GM08714 (cell line): Measurements from ENCODE around the gene TECTA.

Experiments used
- H3K4me3 ChIP-seq: fragments of 200-500 bp; sonication (Bioruptor generic); 2 replicates; pipeline ENCODE4 v1.5.1; 2014; ENCODE audit warnings: mild to moderate bottlenecking, low read length, inconsistent platforms
- ZNF274 ChIP-seq: IDR thresholded peaks from 2 replicates; pipeline ENCODE4 v1.6.1; 2012; ENCODE audit warnings: mild to moderate bottlenecking, low read depth, low read length

The TECTA gene

DNA sequence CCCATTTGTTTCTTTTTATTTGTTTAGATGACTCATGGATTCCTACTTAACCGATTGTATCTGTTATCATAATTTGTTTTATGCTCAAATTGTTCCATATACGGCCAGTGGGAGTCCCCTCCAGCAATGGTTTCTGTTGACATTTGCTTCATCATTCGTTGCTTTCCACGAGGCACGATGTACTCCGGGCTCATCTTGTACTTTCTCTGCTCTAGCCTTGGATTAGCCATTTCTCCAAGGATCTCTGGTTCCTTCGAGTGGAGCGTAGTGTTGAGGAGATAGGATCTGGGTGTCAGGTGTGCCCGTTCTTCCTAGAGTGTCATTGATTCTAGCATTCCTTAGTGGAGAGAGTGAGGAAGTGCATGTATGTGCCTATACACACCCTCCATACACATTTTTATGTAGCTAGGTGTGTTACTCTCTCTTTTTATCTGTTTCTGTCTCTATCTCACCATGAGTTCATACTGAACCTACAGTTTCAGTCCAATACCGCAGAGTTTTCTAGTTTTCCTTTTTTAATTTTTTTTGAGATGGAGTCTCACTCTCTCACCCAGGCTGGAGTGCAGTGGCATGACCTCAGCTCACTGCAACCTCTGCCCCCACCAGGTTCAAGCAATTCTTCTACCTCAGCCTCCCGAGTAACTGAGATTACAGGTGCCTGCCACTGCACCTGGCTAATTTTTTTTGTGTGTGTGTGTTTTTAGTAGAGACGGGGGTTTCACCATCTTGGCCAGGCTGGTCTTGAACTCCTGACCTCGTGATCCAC is 31.4 kb downstream of the TECTA start:
- TF ChIP-seq ZNF274: no peak

DNA sequence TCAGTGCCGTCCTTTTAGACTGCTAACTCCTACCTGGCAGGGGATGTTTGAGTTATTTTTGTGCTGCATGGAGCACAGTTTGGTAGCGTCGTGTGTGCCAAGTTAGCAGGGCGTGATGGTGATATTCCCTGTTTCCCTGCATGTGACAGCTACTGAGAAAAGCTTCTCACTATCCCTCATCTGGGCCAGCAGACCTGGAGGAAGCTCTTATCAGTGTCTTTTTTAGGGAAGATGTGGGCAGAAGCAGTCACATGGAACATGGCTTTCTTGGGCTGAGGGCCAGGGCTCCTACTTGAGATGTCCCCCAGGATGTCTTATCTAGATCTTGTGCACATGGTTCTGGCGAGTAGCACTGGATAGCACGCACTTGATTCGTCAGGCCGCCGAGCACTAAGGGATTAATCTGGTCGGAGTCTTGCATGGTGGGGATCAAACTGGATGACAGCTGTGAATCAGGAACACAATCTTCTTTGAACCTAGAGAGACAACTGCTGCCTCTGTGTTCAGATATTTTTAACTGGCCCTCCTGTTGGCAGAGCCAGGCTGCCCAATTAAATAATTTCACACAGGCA is 33.8 kb downstream of the TECTA start:
- TF ChIP-seq ZNF274: no peak
- H3K4me3 ChIP-seq: no peak overlapping the region

More for the DNA sequence above, 31.4 kb downstream of the TECTA start:
- H3K4me3 ChIP-seq: no peak overlapping the region

DNA sequence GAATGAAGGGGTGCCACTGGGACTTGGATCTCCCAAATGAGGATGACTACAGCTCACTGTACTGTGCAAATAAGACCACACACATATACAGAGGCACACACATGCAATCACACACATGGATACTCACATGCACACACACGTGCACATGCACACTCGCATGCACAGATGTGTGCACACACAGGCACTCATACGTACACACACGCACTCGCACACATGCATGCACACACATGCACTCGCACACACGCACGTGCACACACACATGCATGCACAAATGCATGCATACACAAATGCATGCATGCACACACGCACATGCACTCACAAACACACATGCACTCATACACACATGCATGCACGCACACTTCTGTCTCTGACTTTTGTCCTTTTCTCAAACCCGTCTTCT is 36.0 kb downstream of the TECTA start:
- no peak overlapping the region for H3K4me3 ChIP-seq
- TF ChIP-seq ZNF274: no peak

DNA sequence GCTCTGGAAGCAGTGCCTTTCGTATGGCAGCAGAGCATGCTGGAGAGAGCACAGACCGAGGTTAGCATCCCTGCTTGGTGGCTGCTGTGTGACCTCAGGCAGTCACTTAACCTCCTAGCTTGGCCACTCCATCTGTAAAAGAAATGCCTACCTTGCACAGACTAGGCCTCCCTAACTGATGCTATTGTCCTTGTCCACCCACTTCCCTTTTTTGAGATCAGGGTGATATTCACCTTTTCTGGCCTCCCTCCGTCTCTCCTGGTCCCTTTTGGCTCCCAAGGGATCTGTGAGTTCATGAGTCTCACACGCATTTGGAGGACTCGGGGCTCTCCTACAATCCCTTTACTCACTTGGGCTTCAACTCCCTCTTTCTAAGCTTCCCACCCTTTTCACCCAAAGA is 37.2 kb downstream of the TECTA start:
- no peak overlapping the region for H3K4me3 ChIP-seq
- TF ChIP-seq ZNF274: no peak

DNA sequence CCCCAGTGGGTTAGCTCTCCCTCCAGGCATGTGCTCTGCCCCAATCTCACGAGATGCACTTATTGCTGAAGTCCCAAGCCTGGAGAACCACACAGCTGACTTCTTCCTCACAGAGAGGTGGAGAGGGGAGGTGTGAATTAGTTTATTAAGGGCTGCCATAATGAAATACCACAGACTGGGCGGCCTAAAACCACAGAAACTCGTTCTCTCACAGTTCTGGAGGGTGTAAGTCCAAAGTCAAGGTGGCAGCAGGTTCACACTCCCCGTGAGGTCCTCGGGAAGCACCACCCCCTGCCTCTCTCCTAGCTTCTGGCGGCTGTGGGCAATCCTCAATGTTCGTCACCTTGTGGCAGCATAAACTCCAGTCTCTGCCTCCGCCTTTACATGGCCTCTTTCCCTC is 39.3 kb downstream of the TECTA start:
- TF ChIP-seq ZNF274: no peak

DNA sequence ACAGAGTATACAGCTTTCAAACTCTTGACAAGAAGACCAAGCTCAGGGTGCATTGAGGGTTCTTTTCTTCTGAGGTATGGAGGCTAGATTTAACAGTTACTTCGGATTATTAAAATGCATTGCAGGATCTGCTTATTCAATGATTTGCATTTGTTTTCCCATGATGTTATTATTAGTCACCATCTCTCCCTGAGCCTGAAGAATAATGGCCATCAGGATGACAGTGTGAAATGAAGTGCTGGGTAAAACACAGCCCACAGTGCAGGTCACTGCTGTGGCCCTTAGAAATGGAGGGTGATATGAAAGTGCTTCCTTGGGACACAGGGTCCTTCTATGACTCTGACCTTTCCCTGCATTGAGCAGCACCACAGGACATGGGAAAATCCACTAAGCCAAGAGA is 40.0 kb downstream of the TECTA start:
- TF ChIP-seq ZNF274: no peak
- no peak overlapping the region for H3K4me3 ChIP-seq

More for the DNA sequence above, 39.3 kb downstream of the TECTA start:
- no peak overlapping the region for H3K4me3 ChIP-seq

DNA sequence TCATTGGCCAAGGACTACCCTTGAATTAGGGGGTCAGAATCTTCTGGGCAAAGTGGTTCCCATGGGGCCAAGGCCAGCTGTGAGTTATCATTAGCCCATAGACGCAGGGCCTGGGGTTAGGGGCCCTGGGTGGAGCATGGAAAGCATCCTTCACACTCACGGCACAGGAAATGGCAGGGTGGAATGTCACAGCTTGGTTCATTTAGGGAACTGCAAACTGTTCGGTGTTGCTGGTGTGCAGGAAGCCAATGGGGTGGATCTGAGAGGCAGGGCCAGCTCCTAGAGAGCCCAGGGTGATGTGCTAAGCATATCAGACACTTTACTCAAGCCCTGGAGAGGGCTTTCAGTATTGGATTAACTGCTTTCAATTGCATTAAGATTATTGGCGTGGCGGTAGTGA is 42.9 kb downstream of the TECTA start:
- no peak for TF ChIP-seq ZNF274

DNA sequence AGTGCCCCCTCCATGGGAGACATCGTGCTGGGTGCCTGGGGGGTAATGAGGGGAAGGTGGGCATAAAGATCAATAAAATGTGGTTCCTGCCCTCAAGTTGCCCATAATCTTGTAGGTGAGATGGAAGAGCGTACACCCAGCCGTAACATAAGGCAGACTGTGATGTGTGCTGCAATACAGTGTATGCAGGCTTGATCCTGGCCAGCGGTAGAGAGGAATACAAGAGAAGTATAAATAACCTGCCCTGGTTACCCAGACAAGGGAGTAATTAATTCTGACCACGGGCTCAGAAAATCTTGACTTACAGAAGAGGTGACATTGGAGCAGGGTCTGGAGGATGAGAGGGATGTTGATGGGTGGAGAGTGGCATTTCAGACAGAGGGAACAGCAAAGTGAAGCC is 43.7 kb downstream of the TECTA start:
- no peak for TF ChIP-seq ZNF274

More for the DNA sequence above, 42.9 kb downstream of the TECTA start:
- H3K4me3 ChIP-seq: no peak overlapping the region

DNA sequence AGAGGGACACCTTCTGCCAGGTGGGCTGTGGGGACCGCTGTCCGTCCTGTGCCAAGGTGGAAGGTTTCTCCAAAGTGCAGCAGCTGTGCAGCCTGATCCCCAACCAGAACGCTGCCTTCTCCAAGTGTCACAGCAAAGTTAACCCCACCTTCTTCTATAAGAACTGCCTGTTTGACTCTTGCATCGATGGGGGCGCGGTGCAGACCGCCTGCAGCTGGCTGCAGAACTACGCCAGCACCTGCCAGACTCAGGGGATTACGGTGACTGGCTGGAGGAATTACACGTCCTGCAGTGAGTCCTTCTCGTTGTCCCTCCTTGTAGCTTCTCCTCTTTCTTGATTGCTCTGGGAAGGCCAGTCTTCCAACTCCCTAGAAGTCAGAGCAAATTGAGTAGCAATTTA is 44.8 kb downstream of the TECTA start:
- TF ChIP-seq ZNF274: no peak
- H3K4me3 ChIP-seq: no peak overlapping the region

More for the DNA sequence above, 43.7 kb downstream of the TECTA start:
- H3K4me3 ChIP-seq: no peak overlapping the region

DNA sequence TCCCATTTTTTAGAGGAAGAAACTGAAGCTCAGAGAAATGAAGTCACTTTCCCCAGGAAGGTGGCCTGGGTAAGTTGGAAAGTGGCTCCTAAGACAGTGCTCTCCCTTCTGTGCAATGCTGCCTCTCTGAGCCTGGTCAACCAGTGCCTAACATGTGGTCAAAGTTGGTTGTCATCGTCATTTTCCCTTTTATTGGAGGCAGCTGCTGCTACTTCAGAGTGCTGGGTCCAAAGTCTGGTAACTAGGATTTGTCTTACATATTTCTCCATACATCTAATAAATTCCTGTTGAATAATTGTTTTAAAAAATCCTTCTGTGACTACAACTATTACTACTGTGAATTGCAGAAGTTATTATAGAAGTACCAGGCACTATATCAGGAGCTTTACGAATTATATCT is 48.1 kb downstream of the TECTA start:
- no peak overlapping the region for H3K4me3 ChIP-seq
- TF ChIP-seq ZNF274: no peak

DNA sequence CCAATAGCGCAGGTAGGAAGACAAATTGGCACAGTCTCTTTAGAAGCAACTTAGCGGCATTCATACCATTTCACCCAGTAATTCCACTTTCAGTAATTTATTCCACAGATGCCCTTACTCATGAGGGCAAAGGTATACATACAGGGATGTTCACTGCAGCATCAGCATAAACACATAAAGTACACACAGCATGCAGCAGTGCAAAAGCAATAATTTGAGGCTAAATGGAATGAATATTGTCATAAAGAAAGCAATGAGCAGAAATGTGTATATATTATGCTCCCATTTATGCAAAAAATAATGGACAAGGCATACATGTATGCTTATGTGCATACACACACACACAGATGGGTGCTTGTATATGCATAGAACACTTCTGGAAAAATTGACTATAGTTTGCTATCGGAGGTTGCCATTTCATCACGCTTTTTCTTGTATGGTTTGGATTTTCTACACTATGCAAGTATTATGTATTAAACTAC is 50.2 kb downstream of the TECTA start:
- no peak for TF ChIP-seq ZNF274
- no peak overlapping the region for H3K4me3 ChIP-seq

DNA sequence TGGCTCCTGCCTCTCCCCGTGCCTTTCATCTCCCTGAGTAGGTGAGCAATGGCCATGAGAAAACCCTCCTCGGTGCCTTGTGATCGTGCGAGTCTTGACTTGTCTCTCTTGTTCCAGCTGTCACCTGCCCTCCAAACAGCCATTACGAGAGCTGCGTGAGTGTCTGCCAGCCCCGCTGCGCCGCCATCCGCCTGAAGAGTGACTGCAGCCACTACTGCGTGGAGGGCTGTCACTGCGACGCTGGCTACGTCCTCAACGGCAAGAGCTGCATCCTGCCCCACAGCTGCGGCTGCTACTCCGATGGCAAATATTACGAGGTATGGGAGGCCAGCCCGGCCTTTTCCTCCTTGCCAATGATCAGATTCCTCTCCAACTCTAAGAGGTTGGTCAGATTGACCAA is 51.7 kb downstream of the TECTA start:
- no peak for TF ChIP-seq ZNF274
- H3K4me3 ChIP-seq: no peak overlapping the region

DNA sequence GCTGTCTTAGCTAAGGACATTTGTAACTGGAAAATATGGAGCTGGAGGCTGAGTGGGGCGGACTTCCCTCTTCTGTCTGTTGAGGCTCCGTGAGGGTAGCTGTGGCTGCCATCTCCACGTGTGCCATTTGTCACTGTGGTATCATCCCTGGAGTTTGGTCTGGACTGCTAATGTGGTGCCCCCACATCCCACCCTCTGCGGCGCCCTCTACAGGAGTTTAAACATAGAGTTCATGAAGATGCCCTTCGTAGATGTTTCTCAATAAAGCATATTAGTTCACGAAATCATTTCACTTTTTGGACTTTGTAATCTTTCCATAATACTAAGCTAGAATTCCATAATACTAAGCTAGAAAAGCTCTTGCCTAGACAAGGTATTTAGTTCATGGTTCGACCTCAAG is 52.4 kb downstream of the TECTA start:
- no peak for TF ChIP-seq ZNF274
- no peak overlapping the region for H3K4me3 ChIP-seq

DNA sequence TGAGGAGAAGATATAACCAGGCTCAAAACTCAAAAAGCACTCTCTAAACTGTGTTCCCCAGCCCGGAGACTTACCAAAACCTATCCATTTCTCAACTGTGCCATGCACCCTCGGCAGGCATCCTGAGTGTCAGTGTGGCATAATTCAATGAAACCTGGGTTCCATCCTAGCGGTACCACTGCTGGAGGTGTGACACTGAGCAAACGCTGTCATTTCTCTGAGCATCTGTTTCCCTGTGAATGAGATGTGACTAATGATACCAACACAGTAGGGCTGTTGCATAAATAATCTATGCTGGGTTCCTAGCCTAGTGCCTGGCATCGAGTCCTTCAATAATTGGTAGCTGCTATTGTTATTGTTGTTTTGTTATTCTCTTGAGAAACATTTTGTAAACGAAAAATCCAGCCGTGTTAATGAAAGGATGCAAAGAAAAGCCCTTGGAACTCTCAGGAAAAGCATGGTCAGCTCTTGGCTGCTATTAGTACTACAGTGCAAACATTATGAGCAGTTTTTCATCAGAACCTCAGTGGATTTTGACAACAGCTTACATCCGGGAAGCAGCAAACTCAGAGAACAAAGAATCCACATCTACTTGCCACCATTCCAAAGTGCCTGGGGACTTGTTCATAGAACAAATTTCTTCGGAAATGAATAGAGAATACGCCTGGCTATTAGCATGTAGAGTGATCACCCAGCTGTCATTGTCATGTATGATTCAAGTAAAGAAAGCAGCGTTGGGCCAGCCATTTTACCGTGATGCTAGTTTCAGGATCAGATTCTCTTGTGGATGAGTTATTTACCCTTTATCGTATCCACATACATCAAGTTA is 53.7 kb downstream of the TECTA start:
- no peak overlapping the region for H3K4me3 ChIP-seq
- TF ChIP-seq ZNF274: no peak

DNA sequence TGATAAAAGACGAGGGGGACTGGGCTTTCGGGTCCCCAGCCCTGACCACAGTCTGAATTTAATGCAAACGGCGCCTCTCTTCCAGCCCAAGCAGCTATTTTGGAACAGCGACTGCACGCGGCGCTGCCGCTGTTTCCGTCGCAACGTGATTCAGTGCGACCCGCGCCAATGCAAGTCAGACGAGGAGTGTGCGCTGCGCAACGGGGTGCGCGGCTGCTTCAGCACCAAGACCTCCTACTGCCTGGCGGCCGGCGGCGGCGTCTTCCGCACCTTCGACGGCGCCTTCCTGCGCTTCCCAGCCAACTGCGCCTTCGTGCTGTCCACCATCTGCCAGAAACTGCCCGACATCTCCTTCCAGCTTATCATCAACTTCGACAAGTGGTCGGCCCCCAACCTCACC is 56.7 kb downstream of the TECTA start:
- H3K4me3 ChIP-seq: no peak overlapping the region
- TF ChIP-seq ZNF274: no peak

DNA sequence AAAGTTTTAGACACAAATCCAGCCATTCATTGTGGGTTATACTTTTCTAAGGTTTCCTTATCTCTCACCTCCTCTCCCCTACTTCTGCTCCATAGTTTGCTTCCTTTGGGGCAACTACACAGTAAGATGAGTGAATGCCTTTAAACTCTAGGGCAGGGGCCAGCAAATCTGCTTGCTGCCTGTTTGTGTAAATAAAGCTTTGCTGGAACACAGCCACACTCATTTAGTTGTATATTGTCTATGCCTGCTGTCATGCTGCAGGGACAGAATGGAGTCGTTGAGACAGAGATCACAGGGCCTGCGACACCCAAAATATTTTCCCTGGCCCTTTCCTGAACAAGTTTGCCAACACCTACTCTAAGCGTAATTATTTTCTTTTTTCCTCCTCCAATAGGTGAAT is 58.7 kb downstream of the TECTA start:
- no peak for TF ChIP-seq ZNF274
- no peak overlapping the region for H3K4me3 ChIP-seq
